Activated CD4-positive, alpha-beta T cell treated with anti-CD3 and anti-CD28 coated beads for 36 hours (primary cell): Measurements from ENCODE around the gene ZNF616. TPM values are rescaled to one million over a fixed set of nuclear protein-coding genes. Genes with fewer than 3 reads are reported as not detected.
"Not testable (repeated sequence)": the region's sequence is repeated elsewhere in the genome, so short reads cannot be mapped to it uniquely, and the experiment has no call there.

Experiments used
- ATAC-seq: fragments of 200-7000 bp; cut with Tn5 transposase; one replicate; pipeline ENCODE4 v1.10.0; 2021; ENCODE audit warnings: mild to moderate bottlenecking, moderate library complexity
- CTCF ChIA-PET: fragments of 350-600 bp; sonication (Branson Sonifier 250); formaldehyde crosslinking; loops from one replicate; lab custom pipeline; 2021; ENCODE audit warnings: antibody characterized with exemption; lab: Charles Lee
- POLR2A ChIA-PET: fragments of 350-600 bp; sonication (Branson Sonifier 250); formaldehyde crosslinking; loops from one replicate; lab custom pipeline; 2021; ENCODE audit warnings: antibody characterized with exemption, inconsistent platforms; lab: Charles Lee
- DNase-seq: peaks from one replicate; pipeline ENCODE4 v3.0.0-alpha.2; 2020
- H3K27ac Mint-ChIP-seq: one replicate; pipeline ENCODE4 v1.8.0; 2021; ENCODE audit warnings: mixed read lengths
- H3K27me3 Mint-ChIP-seq: one replicate; pipeline ENCODE4 v1.8.0; 2021; ENCODE audit warnings: mixed read lengths
- H3K36me3 Mint-ChIP-seq: one replicate; pipeline ENCODE4 v1.8.0; 2021; ENCODE audit warnings: low read depth, mixed read lengths
- H3K4me1 Mint-ChIP-seq: one replicate; pipeline ENCODE4 v1.8.0; 2021; ENCODE audit warnings: mixed read lengths
- H3K4me3 Mint-ChIP-seq: one replicate; pipeline ENCODE4 v1.8.0; 2021; ENCODE audit warnings: mild to moderate bottlenecking, moderate library complexity, mixed read lengths
- H3K9me3 Mint-ChIP-seq: one replicate; pipeline ENCODE4 v1.8.0; 2021; ENCODE audit warnings: low read depth, mixed read lengths
- intact Hi-C, 2 experiments: fragments of 100-400 bp; cut with DNase I in 1 of 2; cut with micrococcal nuclease in 1 of 2; formaldehyde crosslinking; loops; one replicate each; pipeline versions ENCODE4 v1.14.2 to v1.15.1; 2022 to 2024; cut with DNase I, micrococcal nuclease
- total RNA-seq, 2 experiments: library from RNA; stranded (reverse); gene quantifications; one replicate each; pipeline ENCODE4 v1.2.3, GENCODE V29; 2021

Gene ZNF616
- total RNA-seq, 2 experiments from 2014 or later, result 13.9 to 15.7 TPM

DNA sequence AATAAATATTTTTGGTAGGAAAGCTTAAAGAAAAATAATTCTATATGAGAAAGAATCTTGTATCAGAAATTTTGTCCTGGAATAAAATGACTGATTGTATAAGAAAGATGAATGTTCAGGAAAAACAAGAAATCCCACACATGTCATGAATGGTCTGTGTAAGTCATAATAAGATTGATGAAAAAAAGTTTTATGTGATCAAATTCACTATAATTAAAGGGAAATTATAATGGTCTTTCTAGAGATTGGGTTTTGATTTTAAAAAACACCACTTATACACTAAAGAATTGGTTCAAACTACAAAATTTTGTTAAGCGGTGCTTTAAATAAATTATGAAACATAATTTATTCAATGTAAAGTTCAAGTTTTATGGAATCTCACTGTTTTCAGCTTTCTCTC lies 37.0 kb downstream of the ZNF616 start:
- H3K4me1 Mint-ChIP-seq, result no peaks in the 10 kb centered on the region
- H3K4me3 Mint-ChIP-seq, result no peak overlapping the region
- H3K27ac Mint-ChIP-seq, result no peak overlapping the region
- peaks cover 33% of the 10 kb centered on the region for H3K9me3 Mint-ChIP-seq
- no peak for DNase-seq
- intact Hi-C loops, result no loop called here
- H3K27me3 Mint-ChIP-seq, result no peaks in the 10 kb centered on the region
- CTCF ChIA-PET, result no interaction called here
- POLR2A ChIA-PET, result no interaction called here
- no peak for ATAC-seq
- peaks cover 20% of the 10 kb centered on the region for H3K36me3 Mint-ChIP-seq

DNA sequence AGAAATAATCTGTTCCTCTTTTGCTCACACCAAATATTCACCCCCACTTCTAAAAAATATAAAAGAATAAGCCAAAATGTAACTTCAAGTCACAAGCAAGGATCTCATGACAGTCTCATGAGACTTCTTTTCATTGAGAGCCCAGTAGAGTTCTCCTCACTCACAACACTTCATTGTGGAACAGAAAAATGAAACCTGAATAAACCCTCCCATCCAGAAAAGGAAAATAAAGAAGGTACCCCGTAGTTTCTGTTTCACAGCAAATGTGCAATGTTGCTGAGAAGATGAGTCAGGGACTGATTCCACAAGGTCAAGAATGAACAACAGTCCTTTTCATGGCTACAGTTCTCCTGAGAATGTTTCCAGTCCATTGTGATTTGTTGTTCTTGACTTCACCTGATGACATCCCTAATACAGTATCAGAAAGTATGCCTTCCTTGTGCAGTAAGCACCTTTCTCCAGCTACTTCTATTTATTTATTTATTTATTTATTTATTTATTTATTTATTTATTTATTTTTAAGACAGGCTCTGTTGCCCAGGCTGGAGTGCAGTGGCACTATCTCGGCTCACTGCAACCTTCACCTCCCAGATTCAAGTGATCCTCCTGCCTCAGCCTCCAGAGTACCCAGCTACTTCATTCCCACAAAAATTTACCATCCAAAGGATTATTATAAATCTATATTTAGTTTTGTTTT lies 37.7 kb downstream of the ZNF616 start:
- intact Hi-C loops, result no loop called here
- no peak overlapping the region for H3K27ac Mint-ChIP-seq
- peaks cover 17% of the 10 kb centered on the region for H3K36me3 Mint-ChIP-seq
- no peaks in the 10 kb centered on the region for H3K27me3 Mint-ChIP-seq
- no peaks in the 10 kb centered on the region for H3K4me1 Mint-ChIP-seq
- peaks cover 27% of the 10 kb centered on the region for H3K9me3 Mint-ChIP-seq
- ATAC-seq (no peak), DNase-seq (no peak)
- ChIA-PET CTCF (no interaction called here), POLR2A (no interaction called here)
- no peak overlapping the region for H3K4me3 Mint-ChIP-seq

DNA sequence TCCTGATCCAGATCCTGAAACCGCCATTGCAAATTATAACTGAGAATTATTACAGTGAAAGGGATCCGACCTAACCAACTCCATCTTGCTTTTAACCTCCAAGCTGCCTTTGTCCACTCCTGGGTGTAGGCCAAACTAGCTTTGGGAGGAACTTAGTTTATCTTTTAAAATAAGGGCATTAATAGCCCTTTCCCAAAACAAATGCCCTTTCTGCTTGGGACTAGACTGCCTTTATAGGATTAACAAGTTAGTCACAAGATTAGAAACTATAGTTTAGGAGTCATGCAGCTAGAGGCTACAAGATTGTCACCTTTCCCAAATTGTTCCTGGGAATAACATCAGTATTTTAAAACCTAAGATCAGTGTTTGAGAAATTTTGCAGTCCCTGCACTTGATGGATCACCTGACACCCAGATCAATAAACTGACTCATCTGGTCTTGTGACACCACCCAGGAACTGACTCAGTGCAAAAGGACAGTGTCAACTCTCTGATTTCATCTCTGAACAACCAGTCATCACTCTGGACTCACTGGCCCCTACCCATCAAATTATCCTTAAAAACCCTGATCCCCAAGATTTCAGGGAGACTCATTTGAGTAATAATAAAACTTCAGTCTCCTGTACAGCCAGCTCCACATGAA lies 40.1 kb downstream of the ZNF616 start:
- Mint-ChIP-seq H3K27me3 (no peaks in the 10 kb centered on the region), H3K4me1 (peaks cover 6% of the 10 kb centered on the region), H3K9me3 (peaks cover 34% of the 10 kb centered on the region), H3K36me3 (peaks cover 23% of the 10 kb centered on the region), H3K27ac (no peak overlapping the region), H3K4me3 (no peak overlapping the region)
- DNase-seq, result no peak
- no peak for ATAC-seq
- intact Hi-C loops, result no loop called here
- CTCF ChIA-PET, result interaction anchor here (0.6 kb wide), 1 partner anchor 293 kb away, joined by 3 read pairs; no protein-coding TSS in a partner anchor
- POLR2A ChIA-PET, result no interaction called here

GRCh38 chr19:52096416-52096815 lies 43.3 kb downstream of the ZNF616 start:
- POLR2A ChIA-PET, DNase-seq, H3K27me3 Mint-ChIP-seq, H3K27ac Mint-ChIP-seq, ATAC-seq, intact Hi-C loops, CTCF ChIA-PET: not testable (repeated sequence)
- H3K9me3 Mint-ChIP-seq, result peaks cover 49% of the 10 kb centered on the region
- H3K36me3 Mint-ChIP-seq, result peaks cover 52% of the 10 kb centered on the region
- H3K4me1 Mint-ChIP-seq, result peaks cover 22% of the 10 kb centered on the region
- peak overlapping the region; percentile 94 for H3K4me3 Mint-ChIP-seq

DNA sequence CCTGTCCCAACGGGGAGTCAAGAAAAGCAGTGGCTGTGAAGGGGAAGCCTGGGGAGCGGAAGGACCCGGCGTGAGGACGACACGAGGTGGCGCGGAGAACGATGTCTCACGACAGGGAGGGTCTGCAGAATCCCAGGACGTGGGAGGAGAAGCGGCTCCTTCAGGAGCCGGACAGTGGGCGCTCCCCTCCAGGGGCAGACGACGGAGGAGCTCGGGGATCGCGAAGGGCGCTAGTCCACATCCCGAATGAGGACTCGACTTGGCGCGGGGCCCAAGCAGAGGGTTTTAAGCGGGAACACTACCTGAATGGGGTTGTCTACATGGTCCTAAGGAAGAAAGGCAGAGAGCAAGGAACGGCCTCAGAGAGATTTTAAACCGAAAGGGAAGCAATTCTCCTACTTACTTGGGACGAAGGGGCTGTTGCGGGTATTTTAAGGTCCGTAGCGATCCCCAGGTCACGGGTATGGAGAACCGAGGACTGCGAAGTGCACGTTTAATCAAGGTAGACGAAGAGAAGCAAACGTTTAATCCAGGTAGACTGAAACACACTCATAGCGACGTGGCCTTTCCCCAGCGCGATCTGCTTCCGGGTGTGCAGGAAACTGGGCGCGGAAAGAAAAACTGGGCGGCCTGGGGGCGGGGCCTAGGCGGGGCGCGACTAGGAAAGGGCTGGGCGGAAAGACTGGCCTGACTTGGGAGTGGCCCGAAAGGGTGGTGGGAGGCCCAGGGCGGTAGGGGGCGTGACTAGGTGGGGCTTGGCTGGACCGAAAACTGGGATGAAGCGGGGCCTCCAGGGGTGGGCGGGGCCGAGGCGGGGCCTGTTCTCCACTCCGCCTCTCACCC lies 44.3 kb downstream of the ZNF616 start, which contains the start of gene ZNF841:
TSS of gene ZNF841 (minus strand) at position 594 of the 843 bp plus-strand sequence. CDS start 10,964 bp downstream, outside the sequence.
- Mint-ChIP-seq H3K27me3 (no peaks in the 10 kb centered on the region), H3K4me1 (peaks cover 22% of the 10 kb centered on the region), H3K27ac (peak within 1 kb of the TSS; percentile 95), H3K4me3 (peak within 1 kb of the TSS; percentile 94), H3K9me3 (peaks cover 55% of the 10 kb centered on the region), H3K36me3 (peaks cover 62% of the 10 kb centered on the region)
- peak; percentile 96 for DNase-seq
- POLR2A ChIA-PET, result interaction anchor here (0.6 kb wide), 1 partner anchor 91 kb away, joined by 8 read pairs; no protein-coding TSS in a partner anchor
- ATAC-seq, result peak; percentile 98
- CTCF ChIA-PET, result no interaction called here
- intact Hi-C loops, result loop anchor here in 1 of 2 experiments (1.0 to 2.0 kb wide), 7 partner anchors 45 to 190 kb away; partner anchors contain the start of genes PPP2R1A, ZNF432, ZNF614 and ZNF649

GRCh38 chr19:52094526-52095130 lies 45.1 kb downstream of the ZNF616 start:
- POLR2A ChIA-PET, result no interaction called here
- H3K9me3 Mint-ChIP-seq, result peaks cover 55% of the 10 kb centered on the region

GRCh38 chr19:52086481-52086880 lies 53.3 kb downstream of the ZNF616 start:
- Mint-ChIP-seq H3K4me3 (no peak overlapping the region), H3K36me3 (peaks cover 98% of the 10 kb centered on the region), H3K27me3 (no peaks in the 10 kb centered on the region), H3K9me3 (peaks cover 58% of the 10 kb centered on the region), H3K27ac (no peak overlapping the region), H3K4me1 (no peaks in the 10 kb centered on the region)
- DNase-seq (no peak), ATAC-seq (no peak)
- ChIA-PET POLR2A (no interaction called here), CTCF (no interaction called here)
- intact Hi-C loops, result no loop called here

More at GRCh38 chr19:52094526-52095130, 45.1 kb downstream of the ZNF616 start:
- peak; percentile 11 for DNase-seq
- no peak for ATAC-seq
- Mint-ChIP-seq H3K4me3 (peak overlapping the region; percentile 94), H3K36me3 (peaks cover 70% of the 10 kb centered on the region), H3K27me3 (no peaks in the 10 kb centered on the region), H3K4me1 (peaks cover 22% of the 10 kb centered on the region), H3K27ac (peak overlapping the region; percentile 95)
- intact Hi-C loops, result loop anchor here in 1 of 2 experiments (1.0 to 2.0 kb wide), 7 partner anchors 46 to 189 kb away; partner anchors contain the start of genes PPP2R1A, ZNF432, ZNF614 and ZNF649
- CTCF ChIA-PET, result no interaction called here

DNA sequence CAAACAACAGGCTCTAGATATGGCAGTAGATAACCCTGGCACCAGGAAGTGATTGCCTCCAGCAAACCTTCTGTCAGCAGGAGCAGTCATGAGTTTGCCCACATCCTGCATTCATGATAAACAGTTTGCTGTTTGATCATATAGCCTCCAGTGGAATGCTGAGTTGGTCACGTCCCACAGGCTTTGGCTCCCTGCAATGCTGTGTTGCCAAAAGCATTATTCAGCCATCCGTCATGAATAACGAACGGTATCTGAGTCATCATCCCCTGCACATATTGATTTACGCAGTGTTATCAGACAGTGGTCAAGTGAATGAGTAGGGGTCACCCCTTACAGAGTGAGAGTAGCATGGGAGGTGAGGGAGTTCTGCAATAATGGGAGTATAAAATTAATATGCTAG lies 69.2 kb downstream of the ZNF616 start:
- Mint-ChIP-seq H3K27me3 (no peaks in the 10 kb centered on the region), H3K4me1 (no peaks in the 10 kb centered on the region), H3K27ac (no peak overlapping the region), H3K4me3 (no peak overlapping the region), H3K36me3 (peaks cover 97% of the 10 kb centered on the region), H3K9me3 (peaks cover 71% of the 10 kb centered on the region)
- intact Hi-C loops, result no loop called here
- CTCF ChIA-PET, result no interaction called here
- DNase-seq (no peak), ATAC-seq (no peak)
- POLR2A ChIA-PET, result no interaction called here

DNA sequence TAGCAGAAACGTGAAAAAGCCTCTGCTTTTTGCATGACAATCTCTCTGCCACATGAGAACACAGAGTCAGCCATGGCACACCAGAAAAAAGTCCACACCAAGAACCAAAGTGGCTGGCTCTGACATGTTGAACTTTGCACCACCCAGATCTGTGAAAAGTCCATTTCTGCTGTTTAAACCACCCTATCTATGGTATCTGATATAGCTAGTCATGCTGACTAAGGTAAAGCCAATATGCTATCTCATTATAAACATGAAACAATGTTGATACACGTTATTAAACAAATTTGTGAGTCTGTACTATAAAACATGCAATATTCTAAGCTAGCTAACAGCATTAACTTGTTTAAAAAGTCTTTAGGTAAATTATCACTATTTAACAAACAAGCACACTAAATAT lies 70.1 kb downstream of the ZNF616 start:
- ChIA-PET POLR2A (no interaction called here), CTCF (no interaction called here)
- H3K27ac Mint-ChIP-seq, result no peak overlapping the region
- H3K4me1 Mint-ChIP-seq, result no peaks in the 10 kb centered on the region
- intact Hi-C loops, result no loop called here
- H3K27me3 Mint-ChIP-seq, result no peaks in the 10 kb centered on the region
- peaks cover 69% of the 10 kb centered on the region for H3K9me3 Mint-ChIP-seq
- H3K4me3 Mint-ChIP-seq, result no peak overlapping the region
- peaks cover 97% of the 10 kb centered on the region for H3K36me3 Mint-ChIP-seq
- no peak for DNase-seq
- no peak for ATAC-seq

GRCh38 chr19:52066258-52066863 lies 73.4 kb downstream of the ZNF616 start:
- intact Hi-C loops, result no loop called here
- H3K4me1 Mint-ChIP-seq, result no peaks in the 10 kb centered on the region
- no peak for ATAC-seq
- H3K27me3 Mint-ChIP-seq, result no peaks in the 10 kb centered on the region
- peaks cover 91% of the 10 kb centered on the region for H3K36me3 Mint-ChIP-seq
- ChIA-PET CTCF (no interaction called here), POLR2A (no interaction called here)
- H3K4me3 Mint-ChIP-seq, result no peak overlapping the region
- H3K27ac Mint-ChIP-seq, result no peak overlapping the region
- no peak for DNase-seq
- H3K9me3 Mint-ChIP-seq, result peaks cover 63% of the 10 kb centered on the region

GRCh38 chr19:52065399-52065798 lies 74.3 kb downstream of the ZNF616 start:
- POLR2A ChIA-PET, result no interaction called here
- Mint-ChIP-seq H3K27me3 (no peaks in the 10 kb centered on the region), H3K27ac (no peak overlapping the region), H3K36me3 (peaks cover 82% of the 10 kb centered on the region), H3K4me1 (no peaks in the 10 kb centered on the region), H3K9me3 (peaks cover 62% of the 10 kb centered on the region), H3K4me3 (no peak overlapping the region)
- intact Hi-C loops, result no loop called here
- DNase-seq, result no peak
- ATAC-seq, result no peak
- CTCF ChIA-PET, result no interaction called here
